Mesenchymal stem cell (in vitro differentiated cells and primary cell): ENCODE measurements around the gene REXO5.

Experiments
- DNase-seq: peaks from one replicate; pipeline ENCODE4 v3.0.0-alpha.2; 2013
- H2AFZ ChIP-seq: one replicate; pipeline ENCODE4 v1.6.1; 2013; ENCODE audit warnings: low read depth, mild to moderate bottlenecking, control low read depth, inconsistent platforms, low read length, moderate library complexity
- H2AK5ac ChIP-seq: 2 replicates; pipeline ENCODE4 v1.6.1; 2013; ENCODE audit warnings: low read length, moderate library complexity, mild to moderate bottlenecking, inconsistent platforms; ENCODE audit not compliant: severe bottlenecking
- H2BK120ac ChIP-seq: one replicate; pipeline ENCODE4 v1.6.1; 2013; ENCODE audit warnings: low read depth, mild to moderate bottlenecking, inconsistent platforms, low read length, moderate library complexity
- H2BK12ac ChIP-seq, 2 experiments: one replicate each; pipeline ENCODE4 v1.6.1; 2013; ENCODE audit warnings: inconsistent platforms in 2 of 2, low read length in 2 of 2, mild to moderate bottlenecking in 2 of 2, moderate library complexity in 2 of 2, control low read depth in 1 of 2
- H2BK15ac ChIP-seq: one replicate; pipeline ENCODE4 v1.6.1; 2013; ENCODE audit warnings: mild to moderate bottlenecking, low read depth, inconsistent platforms; ENCODE audit not compliant: poor library complexity, severe bottlenecking
- H2BK5ac ChIP-seq: 2 replicates; pipeline ENCODE4 v1.6.1; 2013; ENCODE audit warnings: low read depth, mild to moderate bottlenecking, low read length, control low read depth, inconsistent platforms; ENCODE audit not compliant: poor library complexity, severe bottlenecking
- H3K14ac ChIP-seq, 2 experiments: one replicate each; pipeline ENCODE4 v1.6.1; 2013; ENCODE audit warnings: inconsistent platforms in 2 of 2, low read length in 2 of 2, control low read depth in 1 of 2, mild to moderate bottlenecking in 1 of 2, moderate library complexity in 1 of 2
- H3K18ac ChIP-seq, 2 experiments: one replicate each; pipeline ENCODE4 v1.6.1; 2013; ENCODE audit warnings: inconsistent platforms in 2 of 2, low read length in 2 of 2, control low read depth in 1 of 2, low read depth in 1 of 2, mild to moderate bottlenecking in 1 of 2
- H3K23ac ChIP-seq, 2 experiments: one replicate each; pipeline ENCODE4 v1.6.1; 2013; ENCODE audit warnings: inconsistent platforms in 2 of 2, low read length in 2 of 2, mild to moderate bottlenecking in 2 of 2, moderate library complexity in 2 of 2, control low read depth in 1 of 2
- H3K27ac ChIP-seq: 2 replicates; pipeline ENCODE4 v1.5.1; 2013; ENCODE audit warnings: mild to moderate bottlenecking, moderate library complexity, low read length, control low read depth, inconsistent platforms; ENCODE audit not compliant: poor library complexity, severe bottlenecking
- H3K27me3 ChIP-seq, 2 experiments: 2 replicates each; pipeline versions ENCODE4 v1.6.1 to v1.7.0; 2013; ENCODE audit warnings: low read length in 2 of 2, mild to moderate bottlenecking in 2 of 2, moderate library complexity in 2 of 2, control low read depth in 1 of 2, inconsistent platforms in 1 of 2; ENCODE audit not compliant: control insufficient read depth in 1 of 2, insufficient read depth in 1 of 2
- H3K36me3 ChIP-seq, 2 experiments: 2 replicates each; pipeline versions ENCODE4 v1.6.1 to v1.7.0; 2013; ENCODE audit warnings: low read length in 2 of 2, control low read depth in 1 of 2, inconsistent platforms in 1 of 2, low read depth in 1 of 2, mild to moderate bottlenecking in 1 of 2; ENCODE audit not compliant: insufficient read depth in 2 of 2, control insufficient read depth in 1 of 2
- H3K4ac ChIP-seq, 2 experiments: one replicate each; pipeline ENCODE4 v1.6.1; 2013; ENCODE audit warnings: inconsistent platforms in 2 of 2, low read length in 2 of 2, mild to moderate bottlenecking in 2 of 2, moderate library complexity in 2 of 2, control low read depth in 1 of 2, low read depth in 1 of 2
- H3K4me1 ChIP-seq: 2 replicates; pipeline ENCODE4 v1.6.1; 2013; ENCODE audit warnings: low read depth, low read length, control low read depth; ENCODE audit not compliant: control insufficient read depth, insufficient read depth
- H3K4me2 ChIP-seq: 2 replicates; pipeline ENCODE4 v1.6.1; 2013; ENCODE audit warnings: low read length, mild to moderate bottlenecking, inconsistent platforms; ENCODE audit not compliant: poor library complexity, severe bottlenecking
- H3K4me3 ChIP-seq, 2 experiments: 2 replicates each; pipeline versions ENCODE4 v1.5.1 to v1.7.0; 2013; ENCODE audit warnings: low read length in 2 of 2, mild to moderate bottlenecking in 2 of 2, control low read depth in 1 of 2, low read depth in 1 of 2; ENCODE audit not compliant: insufficient read depth in 1 of 2
- H3K79me1 ChIP-seq: replicated peaks from 2 replicates; pipeline ENCODE4 v1.6.1; 2013; ENCODE audit warnings: mild to moderate bottlenecking, control low read depth, low read length, inconsistent platforms; ENCODE audit not compliant: poor library complexity, severe bottlenecking
- H3K9ac ChIP-seq: 2 replicates; pipeline ENCODE4 v1.7.0; 2013; ENCODE audit warnings: mild to moderate bottlenecking, low read length, moderate library complexity
- H3K9me3 ChIP-seq: 2 replicates; pipeline ENCODE4 v1.7.0; 2013; ENCODE audit warnings: mild to moderate bottlenecking, low read length; ENCODE audit not compliant: control insufficient read depth
- H4K8ac ChIP-seq: one replicate; pipeline ENCODE4 v1.6.1; 2013; ENCODE audit warnings: inconsistent platforms, mild to moderate bottlenecking, low read length, moderate library complexity
- H4K91ac ChIP-seq: one replicate; pipeline ENCODE4 v1.6.1; 2013; ENCODE audit warnings: mild to moderate bottlenecking, low read length, inconsistent platforms
- WGBS: methylation state at CpG from one replicate; pipeline ENCODE4 v1.1.7; 2013; ENCODE audit warnings: mixed read lengths; 5-methylcytosine and 5-hydroxymethylcytosine counted together

Gene REXO5

DNA sequence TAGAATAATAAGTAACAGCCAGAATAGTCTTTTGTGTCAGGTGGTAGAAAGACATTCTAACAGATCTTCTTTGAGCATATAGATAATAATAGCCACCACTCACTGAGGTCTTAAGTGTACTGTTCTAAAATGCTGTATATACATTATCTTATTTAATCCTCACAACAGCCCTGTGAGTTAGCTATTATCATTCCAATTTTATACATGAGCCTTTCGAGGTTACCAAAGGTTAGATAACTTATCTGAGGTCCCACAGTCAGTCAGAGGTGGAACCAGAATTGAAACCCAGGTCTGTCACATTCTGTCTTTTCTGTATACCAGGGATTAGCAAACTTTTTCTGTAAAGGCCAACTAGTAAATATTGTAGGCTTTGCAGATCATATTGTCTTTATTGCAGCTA is 23.2 kb downstream of the REXO5 start:
- Histone ChIP-seq H2BK120ac (no peak overlapping the region), H3K14ac (no peak overlapping the region), H3K79me1 (no peaks in the 10 kb centered on the region), H3K18ac (no peak overlapping the region), H3K4me1 (no peaks in the 10 kb centered on the region), H3K9ac (no peak overlapping the region), H3K27me3 (no peaks in the 10 kb centered on the region), H3K9me3 (no peaks in the 10 kb centered on the region), H3K23ac (no peak overlapping the region), H3K27ac (no peak overlapping the region), H3K4me3 (no peak overlapping the region), H3K4me2 (no peak overlapping the region), H2BK12ac (no peak overlapping the region), H2BK5ac (no peak overlapping the region), H2AK5ac (no peak overlapping the region), H2AFZ (no peak overlapping the region), H4K8ac (no peak overlapping the region), H4K91ac (no peak overlapping the region), H3K36me3 (peaks cover 0 to 40% of the 10 kb centered on the region in 2 experiments), H2BK15ac (no peak overlapping the region), H3K4ac (no peak overlapping the region)
- 100% methylated on average over 1 of the region's 1 CpG for WGBS
- DNase-seq, result no peak

GRCh38 chr16:20830372-20830771 is 24.0 kb downstream of the REXO5 start:
- no peak overlapping the region for H3K18ac ChIP-seq
- H3K36me3 ChIP-seq, result peaks cover 0 to 40% of the 10 kb centered on the region in 2 experiments
- no peaks in the 10 kb centered on the region for H3K4me1 ChIP-seq
- H2BK15ac ChIP-seq, result no peak overlapping the region
- H2BK120ac ChIP-seq, result no peak overlapping the region
- H3K27ac ChIP-seq, result no peak overlapping the region
- no peak overlapping the region for H3K23ac ChIP-seq
- no peak overlapping the region for H2AK5ac ChIP-seq
- no peak overlapping the region for H2BK12ac ChIP-seq
- H3K79me1 ChIP-seq, result no peaks in the 10 kb centered on the region
- no peak overlapping the region for H4K8ac ChIP-seq
- no peak overlapping the region for H2AFZ ChIP-seq
- no peak for DNase-seq
- H2BK5ac ChIP-seq, result no peak overlapping the region
- H3K14ac ChIP-seq, result no peak overlapping the region
- no peak overlapping the region for H3K4ac ChIP-seq
- H3K9ac ChIP-seq, result no peak overlapping the region
- 95% methylated on average over 1 of the region's 1 CpG for WGBS
- H3K9me3 ChIP-seq, result no peaks in the 10 kb centered on the region
- no peak overlapping the region for H3K4me3 ChIP-seq
- no peak overlapping the region for H4K91ac ChIP-seq
- H3K27me3 ChIP-seq, result no peaks in the 10 kb centered on the region
- H3K4me2 ChIP-seq, result no peak overlapping the region

DNA sequence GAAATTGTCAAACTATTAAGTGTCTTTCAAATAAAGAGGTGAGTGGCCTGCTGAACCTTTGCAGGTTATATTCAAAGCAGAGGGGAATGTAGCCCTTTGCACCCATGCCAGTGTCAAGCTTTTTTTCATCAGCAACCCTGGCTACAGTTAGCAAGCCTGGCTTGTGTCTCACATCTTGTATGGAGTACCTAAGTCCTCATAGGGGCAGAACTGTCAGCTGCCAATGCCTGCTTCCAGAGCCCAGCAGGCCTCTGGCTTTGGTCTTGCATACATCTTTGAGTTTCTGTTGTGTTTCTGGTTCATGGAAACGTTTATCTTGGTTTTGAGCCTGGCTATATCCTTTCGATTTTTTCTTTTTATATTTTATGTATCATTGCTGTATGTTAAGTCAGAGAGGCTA is 26.8 kb downstream of the REXO5 start:
- Histone ChIP-seq H3K9ac (no peak overlapping the region), H3K4me1 (no peaks in the 10 kb centered on the region), H2AFZ (no peak overlapping the region), H3K79me1 (peaks cover 2% of the 10 kb centered on the region), H2BK12ac (no peak overlapping the region), H3K18ac (no peak overlapping the region), H3K9me3 (peaks cover 9% of the 10 kb centered on the region), H3K27me3 (no peaks in the 10 kb centered on the region), H3K36me3 (peaks cover 2 to 37% of the 10 kb centered on the region in 2 experiments), H2BK120ac (no peak overlapping the region), H2BK5ac (no peak overlapping the region), H2AK5ac (no peak overlapping the region), H3K23ac (no peak overlapping the region), H3K4ac (no peak overlapping the region), H4K91ac (no peak overlapping the region), H3K4me3 (no peak overlapping the region), H3K14ac (no peak overlapping the region), H4K8ac (no peak overlapping the region), H2BK15ac (no peak overlapping the region), H3K4me2 (no peak overlapping the region), H3K27ac (no peak overlapping the region)
- DNase-seq, result no peak
- no CpG with 5 or more reads among the region's 2 CpGs for WGBS

GRCh38 chr16:20838240-20838639 is 31.9 kb downstream of the REXO5 start:
- Histone ChIP-seq H3K18ac (no peak overlapping the region), H3K23ac (no peak overlapping the region), H3K4me1 (no peaks in the 10 kb centered on the region), H2BK5ac (no peak overlapping the region), H3K9me3 (peaks cover 9% of the 10 kb centered on the region), H3K4me3 (no peak overlapping the region), H3K4me2 (no peak overlapping the region), H2BK12ac (no peak overlapping the region), H3K79me1 (peaks cover 2% of the 10 kb centered on the region), H3K27ac (no peak overlapping the region), H2BK15ac (no peak overlapping the region), H3K27me3 (no peaks in the 10 kb centered on the region), H2BK120ac (no peak overlapping the region), H3K14ac (no peak overlapping the region), H3K36me3 (peaks cover 2 to 45% of the 10 kb centered on the region in 2 experiments), H3K9ac (no peak overlapping the region), H4K8ac (no peak overlapping the region), H4K91ac (no peak overlapping the region), H2AK5ac (no peak overlapping the region), H3K4ac (no peak overlapping the region), H2AFZ (no peak overlapping the region)
- WGBS, result 100% methylated on average over 1 of the region's 1 CpG
- no peak for DNase-seq
